ENCODE data around the gene KSR1.

Gene KSR1

GRCh38 chr17:27539794-27540317 lies 83.6 kb downstream of the KSR1 start:
- no peak for DNase-seq

DNA sequence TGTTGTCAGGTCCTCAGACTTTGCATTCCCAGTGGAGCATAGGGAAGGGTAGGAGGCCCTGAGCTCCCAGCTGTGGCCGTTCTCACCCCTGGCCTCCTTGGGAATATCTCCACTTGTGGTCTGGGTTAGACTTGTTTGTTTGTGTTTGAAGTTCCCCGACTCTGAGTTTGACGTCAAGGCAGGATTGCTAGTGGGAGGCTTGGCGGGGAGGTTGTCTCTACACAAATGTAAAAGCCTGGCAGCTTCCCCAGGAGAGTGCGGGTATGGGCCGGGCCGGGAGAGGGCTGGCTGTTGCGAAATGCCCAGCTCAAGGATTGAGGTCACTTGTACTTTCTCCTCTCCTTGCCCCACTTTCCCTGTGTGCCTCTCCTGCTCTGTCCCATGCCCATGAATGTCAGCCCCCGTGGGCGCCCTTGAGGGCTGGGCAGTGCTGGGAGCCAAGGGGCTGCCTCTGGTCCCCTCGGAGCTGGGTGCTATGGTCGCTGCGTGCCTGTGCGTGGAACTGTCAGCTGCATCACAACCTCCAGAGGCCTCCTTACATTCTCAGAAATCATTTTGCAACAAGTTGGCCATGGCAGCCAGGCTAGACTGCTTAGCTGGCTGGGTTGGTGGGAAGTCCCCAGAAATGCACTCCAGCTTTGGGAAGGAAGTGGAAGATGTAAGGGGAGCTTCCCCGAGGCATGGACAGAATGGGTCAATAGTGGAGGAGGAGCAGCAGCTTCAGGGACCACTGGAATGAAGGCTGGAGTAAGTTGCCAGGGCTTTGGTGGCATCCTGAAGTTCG lies 84.3 kb downstream of the KSR1 start:
- DNase-seq: no peak

- DNase-seq: no peak
These were observed 85.2 kb downstream of the KSR1 start for GRCh38 chr17:27541301-27542023.

DNA sequence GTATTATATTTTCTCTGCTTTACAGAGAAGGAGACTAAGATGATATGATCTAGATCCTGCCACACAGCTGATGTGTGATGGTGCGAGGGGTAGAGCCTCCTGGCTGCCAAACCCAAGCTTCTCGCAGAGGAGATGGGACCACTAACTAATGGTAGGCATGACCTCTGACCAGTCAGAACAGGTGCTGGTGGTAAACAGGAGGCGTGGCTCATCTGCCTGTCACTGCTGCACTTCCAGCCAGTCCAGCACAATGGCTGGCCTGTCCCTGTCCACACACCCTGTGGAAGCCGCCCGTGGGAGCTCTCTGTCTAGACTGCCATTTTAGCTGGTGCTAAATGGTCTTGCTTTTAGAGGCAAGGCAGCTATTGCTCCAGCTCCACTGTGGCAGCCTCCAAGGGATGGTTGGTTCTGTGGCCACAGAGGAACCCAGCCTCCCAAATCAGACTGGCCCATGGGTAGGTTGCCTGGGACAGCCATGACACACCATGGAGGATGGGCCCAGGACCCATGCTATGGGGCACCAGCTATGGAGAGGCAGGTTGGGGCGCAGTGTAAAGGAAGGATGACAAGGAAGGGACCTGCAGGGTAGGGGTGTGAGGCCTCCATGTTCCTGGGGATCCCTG lies 86.7 kb downstream of the KSR1 start:
- DNase-seq: no peak

DNA sequence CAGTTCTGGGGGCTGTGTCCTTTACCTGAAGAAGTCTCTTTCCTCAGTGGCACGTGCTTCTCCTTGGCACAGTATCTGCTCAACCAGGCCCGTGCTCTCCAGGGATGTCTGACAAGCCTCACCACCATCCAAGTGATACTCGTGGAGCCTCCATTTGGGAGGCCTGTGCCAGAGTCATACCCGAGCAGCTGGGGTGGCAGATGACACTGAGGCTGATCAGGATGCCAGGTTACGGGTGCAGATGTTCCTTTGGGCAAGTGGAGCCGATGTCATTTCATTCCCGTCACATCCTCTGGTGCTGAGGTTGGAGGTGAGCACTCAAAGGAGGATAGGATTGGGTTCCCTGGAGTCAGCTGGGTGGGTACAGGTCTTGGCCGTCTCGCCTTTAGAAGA lies 87.2 kb downstream of the KSR1 start:
- DNase-seq: no peak

DNA sequence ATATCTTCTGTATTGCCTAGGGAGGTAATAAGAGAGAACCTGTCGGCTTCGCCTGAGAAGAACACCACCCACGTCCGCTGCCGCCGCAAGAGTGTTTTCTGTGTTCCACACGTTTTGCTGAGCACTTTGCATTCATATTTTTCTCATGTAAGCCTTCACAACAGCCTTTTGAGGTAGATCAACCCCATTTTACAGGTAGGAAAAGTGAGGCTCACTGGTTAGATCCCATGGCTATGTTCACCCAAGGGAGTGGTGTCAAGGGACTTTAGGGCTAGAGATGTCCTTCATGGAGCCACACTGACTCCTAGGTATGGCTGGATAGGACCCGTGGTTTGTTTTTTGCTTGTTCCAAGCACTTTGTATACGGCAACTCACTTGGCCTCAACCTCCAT lies 87.7 kb downstream of the KSR1 start:
- DNase-seq: no peak

DNA sequence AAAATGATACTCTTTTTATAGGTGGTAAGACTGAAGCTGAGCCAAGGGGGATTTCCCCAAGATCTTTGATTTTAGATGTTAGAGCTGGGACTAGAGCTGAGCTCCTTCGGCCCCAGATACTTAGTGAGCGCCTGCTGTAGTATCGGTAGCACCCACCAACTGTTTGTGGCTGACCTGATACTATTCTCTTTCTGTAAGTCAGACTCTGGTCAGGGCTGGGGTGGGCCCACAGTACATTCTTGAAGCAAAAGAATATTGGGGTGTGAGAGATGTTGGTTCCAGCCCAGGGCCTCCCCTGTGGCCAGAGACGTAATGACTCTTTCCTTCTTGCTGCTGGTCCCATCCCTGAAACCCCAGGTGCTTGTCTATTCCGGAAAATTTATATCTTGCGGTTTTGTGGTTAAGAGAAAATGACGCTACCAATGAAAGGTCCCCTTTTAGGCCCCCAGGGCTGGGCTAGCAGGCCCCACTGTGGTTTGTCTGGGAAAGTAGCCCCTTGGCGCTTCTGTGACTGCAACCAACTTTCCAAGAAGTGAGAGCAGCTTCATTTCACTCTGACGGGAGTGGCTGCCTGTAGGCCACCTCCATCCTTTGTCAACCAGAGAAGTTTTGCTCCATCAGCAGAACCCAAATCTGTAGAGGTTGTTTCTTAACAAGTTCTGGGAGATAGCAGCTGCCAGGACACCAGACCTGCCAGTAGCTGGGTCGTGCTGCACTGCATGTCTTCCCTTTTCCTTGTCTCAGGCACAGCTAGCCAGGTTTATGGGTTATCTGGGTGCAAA lies 88.3 kb downstream of the KSR1 start:
- peak; percentile 86 for DNase-seq

GRCh38 chr17:27545562-27546229 lies 89.4 kb downstream of the KSR1 start:
- no peak for DNase-seq

DNA sequence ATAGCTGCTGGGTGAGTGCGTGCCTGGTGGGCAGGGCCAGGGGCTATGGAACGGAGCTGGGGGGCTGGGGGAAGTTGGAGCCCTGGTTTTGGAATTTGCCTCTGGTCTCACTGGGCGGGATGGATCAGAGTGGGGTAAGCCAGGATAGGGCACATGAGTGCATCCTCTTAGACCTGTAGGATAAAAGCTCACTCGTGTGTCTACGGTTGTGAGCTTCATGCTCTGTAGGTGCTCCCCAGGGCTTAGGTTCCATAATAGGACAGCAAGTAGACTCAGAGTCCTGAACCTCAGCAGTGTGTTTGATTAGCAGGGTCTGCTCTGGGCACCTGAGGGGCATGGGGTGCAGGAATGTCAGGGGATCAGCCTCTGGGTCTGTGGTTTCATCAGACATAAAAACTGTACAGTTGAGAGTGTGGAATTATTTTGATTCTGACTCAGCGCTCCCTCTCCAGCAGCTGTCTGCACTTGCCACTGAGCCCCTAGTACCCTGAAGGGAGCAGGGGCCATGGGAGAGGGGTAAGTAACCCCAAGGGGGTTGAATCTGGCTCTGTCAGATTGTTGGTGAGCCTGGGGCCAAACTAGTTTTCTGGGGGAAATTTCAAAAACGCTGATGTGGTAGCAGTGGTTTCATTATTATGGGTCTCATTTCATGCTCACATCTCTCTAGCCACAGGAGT lies 90.5 kb downstream of the KSR1 start:
- no peak for DNase-seq

- no peak for DNase-seq
These were observed 91.0 kb downstream of the KSR1 start for GRCh38 chr17:27547301-27547683.

- no peak for DNase-seq
These were observed 92.1 kb downstream of the KSR1 start for GRCh38 chr17:27548369-27548768.

- no peak for DNase-seq
These were observed 93.1 kb downstream of the KSR1 start for GRCh38 chr17:27549251-27549893.

DNA sequence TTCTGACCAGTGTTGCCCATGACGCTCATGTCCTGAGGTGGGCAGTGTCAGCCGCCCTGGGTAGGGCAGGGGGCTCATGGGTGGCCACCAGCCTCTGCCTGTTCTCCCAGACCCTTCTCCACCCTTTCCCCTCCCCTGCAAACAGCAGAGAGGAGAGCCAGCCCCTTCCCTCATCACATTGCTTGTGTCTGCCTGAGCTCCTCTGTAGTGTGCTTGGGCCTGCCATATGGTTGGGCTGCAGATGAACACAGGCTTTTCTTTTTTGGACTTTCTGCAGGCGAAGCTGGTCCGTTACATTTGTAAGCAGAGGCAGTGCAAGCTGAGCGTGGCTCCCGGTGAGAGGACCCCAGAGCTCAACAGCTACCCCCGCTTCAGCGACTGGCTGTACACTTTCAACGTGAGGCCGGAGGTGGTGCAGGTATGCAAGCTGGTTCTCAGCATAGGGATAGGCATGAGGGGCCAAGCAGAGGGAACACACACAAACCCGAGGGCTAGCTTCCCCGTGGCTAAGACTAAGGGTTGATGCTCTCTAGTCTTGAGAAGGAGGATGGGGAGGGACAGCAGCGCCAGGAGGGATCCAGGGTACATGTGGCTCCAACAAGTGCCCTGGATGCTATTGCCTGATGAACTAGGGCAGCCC lies 94.2 kb downstream of the KSR1 start:
- DNase-seq: no peak

GRCh38 chr17:27550974-27551505 lies 94.8 kb downstream of the KSR1 start:
- DNase-seq: no peak

DNA sequence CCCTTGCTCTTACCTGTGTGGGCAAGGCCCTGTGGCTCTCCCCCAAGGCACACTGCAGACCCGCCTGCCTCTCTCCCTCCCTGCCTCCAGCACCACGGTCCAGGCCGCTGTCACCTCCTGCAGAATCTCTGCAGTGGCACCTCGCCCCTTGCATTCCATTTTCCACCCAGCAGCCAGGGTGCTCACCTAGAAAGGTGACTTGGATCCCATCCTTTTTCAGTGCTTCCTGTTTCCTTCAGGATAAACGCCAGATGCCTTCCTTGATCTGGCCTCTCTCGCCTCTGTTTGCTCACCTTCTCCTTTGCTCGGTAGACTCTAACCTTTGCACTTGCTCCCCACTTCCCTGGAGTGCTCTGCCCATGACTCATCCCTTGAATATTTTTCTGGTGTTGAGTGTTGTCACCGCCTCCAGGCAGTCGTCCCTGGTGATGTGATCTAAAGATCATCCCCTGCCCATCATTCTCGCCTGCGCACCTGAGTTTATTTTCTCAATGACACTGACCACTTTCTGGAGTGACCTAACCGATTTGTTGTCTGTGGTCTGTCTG lies 95.5 kb downstream of the KSR1 start:
- no peak for DNase-seq

DNA sequence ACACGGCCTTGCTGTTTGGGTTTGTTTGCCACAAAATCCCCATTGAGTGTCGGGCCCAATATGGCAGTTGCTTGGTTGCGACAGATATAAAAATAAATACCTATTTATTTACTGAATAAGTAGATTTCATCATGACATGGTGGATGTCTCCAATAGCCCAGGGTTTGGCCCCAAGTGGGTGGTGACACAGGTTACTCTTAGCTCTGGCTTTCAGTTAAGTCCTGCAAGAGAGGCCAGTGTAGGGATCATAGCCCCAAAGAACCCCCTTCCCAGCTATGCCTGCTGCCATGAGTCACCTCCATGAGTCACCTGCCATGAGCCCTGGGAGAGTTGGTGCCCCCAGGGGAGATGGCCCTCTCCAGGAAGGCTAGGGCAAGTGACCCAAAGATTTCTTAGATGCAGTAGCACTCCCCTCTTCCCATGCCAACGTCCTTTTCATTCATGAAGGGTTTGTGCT lies 96.1 kb downstream of the KSR1 start:
- no peak for DNase-seq

GRCh38 chr17:27553019-27553511 lies 96.8 kb downstream of the KSR1 start:
- DNase-seq: no peak

- DNase-seq: no peak
These were observed 97.9 kb downstream of the KSR1 start for GRCh38 chr17:27554152-27554551.

- DNase-seq: no peak
These were observed 98.7 kb downstream of the KSR1 start for GRCh38 chr17:27554911-27555310.

- no peak for DNase-seq
These were observed 99.1 kb downstream of the KSR1 start for GRCh38 chr17:27555339-27555738.

All from activated CD8-positive, alpha-beta memory T cell treated with anti-CD3 and anti-CD28 coated beads, Interleukin-2, amount 50 U/mL, for 48 hours (primary cell).